Loucy (cell line): ENCODE results near the gene CTSF.

ENCODE experiments used
- H2AFZ ChIP-seq: fragments of 200-600 bp; sonication (generic); 2 replicates; pipeline ENCODE4 v1.6.0; 2016; ENCODE audit warnings: antibody characterized with exemption, mild to moderate bottlenecking, low read length, moderate library complexity
- H3F3A ChIP-seq: fragments of 200-600 bp; 2 replicates; pipeline ENCODE4 v1.6.0; 2016; ENCODE audit warnings: antibody characterized with exemption, low read depth, mild to moderate bottlenecking
- H3K27me3 ChIP-seq: fragments of 200-600 bp; sonication (generic); 2 replicates; pipeline ENCODE4 v1.6.1; 2014; ENCODE audit warnings: low read length, mild to moderate bottlenecking; ENCODE audit not compliant: insufficient read depth, poor library complexity, severe bottlenecking
- H3K36me3 ChIP-seq: fragments of 200-600 bp; sonication (generic); 2 replicates; pipeline ENCODE4 v1.6.1; 2016; ENCODE audit warnings: low read length; ENCODE audit not compliant: insufficient read depth
- H3K4me1 ChIP-seq: fragments of 200-600 bp; sonication (generic); 2 replicates; pipeline ENCODE4 v1.5.1; 2014; ENCODE audit warnings: low read length, mild to moderate bottlenecking; ENCODE audit not compliant: insufficient read depth, poor library complexity, severe bottlenecking
- H3K4me2 ChIP-seq: fragments of 200-600 bp; sonication (generic); 2 replicates; pipeline ENCODE4 v1.6.0; 2014; ENCODE audit warnings: antibody characterized with exemption, low read length, low read depth, mild to moderate bottlenecking; ENCODE audit not compliant: poor library complexity, severe bottlenecking
- H3K4me3 ChIP-seq: fragments of 200-600 bp; sonication (generic); 2 replicates; pipeline ENCODE4 v1.5.1; 2014; ENCODE audit warnings: low read length, mild to moderate bottlenecking, mixed read lengths; ENCODE audit not compliant: poor library complexity, severe bottlenecking
- H3K79me2 ChIP-seq: fragments of 200-600 bp; sonication (generic); 2 replicates; pipeline ENCODE4 v1.6.1; 2014; ENCODE audit warnings: low read length; ENCODE audit not compliant: insufficient read depth
- H3K9ac ChIP-seq: fragments of 200-600 bp; sonication (generic); 2 replicates; pipeline ENCODE4 v1.6.0; 2014; ENCODE audit warnings: mild to moderate bottlenecking, low read depth, low read length, moderate library complexity; ENCODE audit not compliant: poor library complexity, severe bottlenecking
- H3K9me2 ChIP-seq: fragments of 200-600 bp; sonication (generic); replicated peaks from 2 replicates; pipeline ENCODE4 v1.6.1; 2016; ENCODE audit warnings: low read depth, low read length, mixed read lengths
- H3K9me3 ChIP-seq: fragments of 200-600 bp; sonication (generic); 2 replicates; pipeline ENCODE4 v1.6.1; 2014; ENCODE audit warnings: mild to moderate bottlenecking, antibody characterized with exemption, low read length, low read depth; ENCODE audit not compliant: insufficient read depth
- H4K20me1 ChIP-seq: fragments of 200-600 bp; sonication (generic); 2 replicates; pipeline ENCODE4 v1.6.0; 2014; ENCODE audit warnings: antibody characterized with exemption, low read length, mild to moderate bottlenecking; ENCODE audit not compliant: insufficient read depth, poor library complexity, severe bottlenecking
- EZH2phosphoT487 ChIP-seq: fragments of 200-600 bp; IDR thresholded peaks from 2 replicates; pipeline ENCODE4 v1.6.1; 2018; ENCODE audit warnings: antibody characterized with exemption, mild to moderate bottlenecking, moderate library complexity, borderline replicate concordance
- TF ChIP-seq, protein P1 (sequence below): fragments of 200-600 bp; sonication (generic); conservative IDR thresholded peaks from 2 replicates; pipeline ENCODE4 v1.5.1; 2014; ENCODE audit warnings: mild to moderate bottlenecking, antibody characterized with exemption, low read length

Gene CTSF

DNA sequence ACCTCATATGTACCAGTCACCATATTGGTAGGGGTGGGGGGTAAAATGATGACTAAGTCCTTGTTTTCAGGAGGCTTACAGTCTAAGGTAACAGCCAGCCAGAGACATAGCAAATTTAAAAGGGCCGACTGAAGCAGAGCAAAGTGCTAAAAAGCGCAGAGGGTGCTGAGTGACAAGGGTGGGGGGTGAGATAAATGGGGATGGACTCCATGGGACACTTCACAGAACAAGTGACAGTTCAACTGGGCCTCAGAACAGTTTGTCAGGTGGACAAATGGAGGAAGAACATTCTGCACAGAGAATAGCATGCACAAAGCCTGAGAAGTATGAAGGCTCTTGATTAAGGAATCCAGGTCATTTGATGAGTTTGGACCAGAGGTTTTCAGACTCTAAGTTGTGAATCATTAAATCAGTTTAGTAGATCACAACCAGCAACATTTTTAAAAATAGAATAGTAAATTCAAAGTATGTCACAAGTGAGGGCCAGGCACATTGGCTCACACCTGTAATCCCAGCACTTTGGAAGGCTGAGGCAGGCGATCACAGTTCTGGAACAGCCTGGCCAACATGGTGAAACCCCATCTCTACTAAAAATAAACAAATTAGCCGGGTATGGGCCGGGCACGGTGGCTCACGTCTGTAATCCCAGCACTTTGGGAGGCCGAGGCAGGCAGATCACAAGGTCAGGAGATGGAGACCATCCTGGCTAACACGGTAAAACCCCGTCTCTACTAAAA is 43.9 kb downstream of the CTSF start:
- no peaks in the 10 kb centered on the region for H3K36me3 ChIP-seq
- no peak overlapping the region for H3K9ac ChIP-seq
- no peaks in the 10 kb centered on the region for H3F3A ChIP-seq
- no peak overlapping the region for H2AFZ ChIP-seq
- no peak overlapping the region for H3K4me2 ChIP-seq
- no peaks in the 10 kb centered on the region for H4K20me1 ChIP-seq
- no peak overlapping the region for H3K4me3 ChIP-seq
- no peaks in the 10 kb centered on the region for H3K9me3 ChIP-seq
- H3K4me1 ChIP-seq: no peaks in the 10 kb centered on the region
- no peaks in the 10 kb centered on the region for H3K79me2 ChIP-seq
- TF ChIP-seq, protein P1, sequence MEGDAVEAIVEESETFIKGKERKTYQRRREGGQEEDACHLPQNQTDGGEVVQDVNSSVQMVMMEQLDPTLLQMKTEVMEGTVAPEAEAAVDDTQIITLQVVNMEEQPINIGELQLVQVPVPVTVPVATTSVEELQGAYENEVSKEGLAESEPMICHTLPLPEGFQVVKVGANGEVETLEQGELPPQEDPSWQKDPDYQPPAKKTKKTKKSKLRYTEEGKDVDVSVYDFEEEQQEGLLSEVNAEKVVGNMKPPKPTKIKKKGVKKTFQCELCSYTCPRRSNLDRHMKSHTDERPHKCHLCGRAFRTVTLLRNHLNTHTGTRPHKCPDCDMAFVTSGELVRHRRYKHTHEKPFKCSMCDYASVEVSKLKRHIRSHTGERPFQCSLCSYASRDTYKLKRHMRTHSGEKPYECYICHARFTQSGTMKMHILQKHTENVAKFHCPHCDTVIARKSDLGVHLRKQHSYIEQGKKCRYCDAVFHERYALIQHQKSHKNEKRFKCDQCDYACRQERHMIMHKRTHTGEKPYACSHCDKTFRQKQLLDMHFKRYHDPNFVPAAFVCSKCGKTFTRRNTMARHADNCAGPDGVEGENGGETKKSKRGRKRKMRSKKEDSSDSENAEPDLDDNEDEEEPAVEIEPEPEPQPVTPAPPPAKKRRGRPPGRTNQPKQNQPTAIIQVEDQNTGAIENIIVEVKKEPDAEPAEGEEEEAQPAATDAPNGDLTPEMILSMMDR: no peak
- no peak for TF ChIP-seq EZH2phosphoT487
- no peaks in the 10 kb centered on the region for H3K9me2 ChIP-seq
- H3K27me3 ChIP-seq: no peaks in the 10 kb centered on the region

DNA sequence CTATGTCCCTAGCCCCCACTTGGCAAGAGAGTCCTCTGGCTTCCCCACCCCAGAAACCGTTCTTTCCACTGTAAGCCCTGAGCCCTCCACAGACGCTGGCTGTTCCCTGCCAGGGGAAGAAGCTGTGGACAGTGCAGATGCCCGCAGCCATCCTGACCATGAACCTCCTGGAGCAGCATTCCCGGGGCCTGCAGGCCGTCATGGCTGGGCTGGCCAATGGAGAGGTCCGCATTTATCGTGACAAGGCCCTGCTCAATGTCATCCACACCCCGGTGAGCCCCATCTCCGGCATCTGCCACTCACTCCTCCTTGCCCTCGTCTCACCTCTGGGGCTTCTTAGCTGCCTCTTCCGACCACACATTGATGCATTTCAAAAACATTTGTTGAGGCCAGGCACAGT is 44.8 kb downstream of the CTSF start:
- no peak overlapping the region for H3K9ac ChIP-seq
- H3K27me3 ChIP-seq: no peaks in the 10 kb centered on the region
- H3F3A ChIP-seq: no peaks in the 10 kb centered on the region
- TF ChIP-seq EZH2phosphoT487: no peak
- TF ChIP-seq, protein P1: no peak
- no peaks in the 10 kb centered on the region for H4K20me1 ChIP-seq
- no peaks in the 10 kb centered on the region for H3K79me2 ChIP-seq
- H2AFZ ChIP-seq: no peak overlapping the region
- H3K4me2 ChIP-seq: no peak overlapping the region
- no peak overlapping the region for H3K4me3 ChIP-seq
- no peaks in the 10 kb centered on the region for H3K4me1 ChIP-seq
- no peaks in the 10 kb centered on the region for H3K9me2 ChIP-seq
- H3K9me3 ChIP-seq: no peaks in the 10 kb centered on the region
- no peaks in the 10 kb centered on the region for H3K36me3 ChIP-seq
